HG03442 (cell line): Measurements from ENCODE around the gene CLTCL1.
A peak's percentile ranks its signal among the peaks of the same experiment; 100 is the strongest.

Experiments used
- ATAC-seq: cut with Tn5 transposase; IDR thresholded peaks from one replicate; pipeline ENCODE4 v1.9.1; 2021; ENCODE audit warnings: mild to moderate bottlenecking, moderate library complexity; ENCODE audit not compliant: unreplicated experiment

The CLTCL1 gene

GRCh38 chr22:19199479-19199878 is 92.0 kb downstream of the CLTCL1 start:
- no peak for ATAC-seq

- ATAC-seq, result no peak
Measured at GRCh38 chr22:19197997-19198865, 93.3 kb downstream of the CLTCL1 start.

GRCh38 chr22:19196841-19197612 is 94.5 kb downstream of the CLTCL1 start:
- ATAC-seq, result no peak

- ATAC-seq, result no peak
Measured at GRCh38 chr22:19195796-19196731, 95.5 kb downstream of the CLTCL1 start.

- ATAC-seq, result no peak
Measured at GRCh38 chr22:19194766-19195536, 96.6 kb downstream of the CLTCL1 start.

- ATAC-seq, result no peak
Measured at GRCh38 chr22:19193879-19194278, 97.6 kb downstream of the CLTCL1 start.

- no peak for ATAC-seq
Measured at GRCh38 chr22:19187716-19188563, 103.6 kb downstream of the CLTCL1 start.

GRCh38 chr22:19184276-19184997 is 107.1 kb downstream of the CLTCL1 start:
- ATAC-seq, result no peak

GRCh38 chr22:19183216-19183615 is 108.3 kb downstream of the CLTCL1 start:
- no peak for ATAC-seq

- ATAC-seq, result no peak
Measured at GRCh38 chr22:19182472-19183157, 108.9 kb downstream of the CLTCL1 start.

GRCh38 chr22:19181786-19182471 is 109.6 kb downstream of the CLTCL1 start:
- ATAC-seq, result no peak

- ATAC-seq, result no peak
Measured at GRCh38 chr22:19180740-19181410, 110.6 kb downstream of the CLTCL1 start.

GRCh38 chr22:19180234-19180633 is 111.3 kb downstream of the CLTCL1 start:
- ATAC-seq, result no peak

GRCh38 chr22:19179497-19180048 is 111.9 kb downstream of the CLTCL1 start:
- ATAC-seq, result no peak

- ATAC-seq, result peak; percentile 55
Measured at GRCh38 chr22:19178657-19179496, 112.6 kb downstream of the CLTCL1 start, which contains the start of gene SLC25A1. TSS of gene SLC25A1 (minus strand) at chr22:19178736. CDS start at chr22:19178673, 63 bp downstream.
